RCC 7860 (cell line): ENCODE results near the gene SPOUT1.
"Not testable (repeated sequence)": the region's sequence is repeated elsewhere in the genome, so short reads cannot be mapped to it uniquely, and the experiment has no call there.

Source experiments
- DNase-seq: peaks from one replicate; pipeline ENCODE4 v3.0.0-alpha.2; 2015; ENCODE audit warnings: low spot score
- FAIRE-seq: peaks from 2 replicates; lab custom pipeline; 2012; peaks lifted over from hg19 to GRCh38; lab: Jason Lieb, UNC

The SPOUT1 gene

GRCh38 chr9:128780093-128780492, 49.5 kb downstream of the SPOUT1 start:
- DNase-seq, FAIRE-seq: not testable (repeated sequence)

- FAIRE-seq, result no peak
Measured at GRCh38 chr9:128774804-128775203, 54.8 kb downstream of the SPOUT1 start.

GRCh38 chr9:128773049-128773448, 56.5 kb downstream of the SPOUT1 start:
- no peak for FAIRE-seq
- DNase-seq, result no peak

More at GRCh38 chr9:128774804-128775203, 54.8 kb downstream of the SPOUT1 start:
- no peak for DNase-seq

- FAIRE-seq, result no peak
Measured at GRCh38 chr9:128771745-128772519, 57.7 kb downstream of the SPOUT1 start, which contains the start of gene ZER1. TSS of gene ZER1 (minus strand) at chr9:128771927. CDS start at chr9:128755565, 16,362 bp downstream.

GRCh38 chr9:128771094-128771721, 58.4 kb downstream of the SPOUT1 start:
- no peak for DNase-seq
- no peak for FAIRE-seq

More at GRCh38 chr9:128771745-128772519, 57.7 kb downstream of the SPOUT1 start, which contains the start of gene ZER1:
- peak; percentile 75 for DNase-seq

GRCh38 chr9:128770286-128771030, 59.1 kb downstream of the SPOUT1 start:
- no peak for FAIRE-seq

More at GRCh38 chr9:128770286-128771030, 59.1 kb downstream of the SPOUT1 start:
- DNase-seq, result no peak
